ENCODE measurements around the gene PRMT1. TPM values are rescaled to one million over a fixed set of nuclear protein-coding genes. Genes with fewer than 3 reads are reported as not detected.

Gene PRMT1
- polyA plus RNA-seq, 3 donors: 80.2 to 153 (median 118) TPM

- no peak overlapping the region for H3K27ac ChIP-seq (ENCODE audit: low read depth, low read length)
- WGBS, 3 donors: 91 to 95% (median 92%) methylated on average over 18 of the region's 18 CpGs
Measured at GRCh38 chr19:49683814-49684250, 6.8 kb downstream of the PRMT1 start.

- WGBS, 3 donors: 81 to 88% (median 85%) methylated on average over 32 to 35 of the region's 35 CpGs
- H3K27ac ChIP-seq (ENCODE audit: low read depth, low read length): no peak overlapping the region
Measured at GRCh38 chr19:49684251-49684982, 7.3 kb downstream of the PRMT1 start.

GRCh38 chr19:49684983-49685553, 8.0 kb downstream of the PRMT1 start:
- H3K27ac ChIP-seq (ENCODE audit: low read depth, low read length): no peak overlapping the region
- WGBS, 3 donors: 80 to 86% (median 85%) methylated on average over 13 of the region's 13 CpGs

- 57 to 68% (median 66%) methylated on average over 21 to 23 of the region's 23 CpGs for WGBS, 3 donors
- no peak overlapping the region for H3K27ac ChIP-seq (ENCODE audit: low read depth, low read length)
Measured at GRCh38 chr19:49685845-49686332, 8.8 kb downstream of the PRMT1 start.

- WGBS, 3 donors: 75 to 89% (median 86%) methylated on average over 26 to 27 of the region's 27 CpGs
- no peak overlapping the region for H3K27ac ChIP-seq (ENCODE audit: low read depth, low read length)
Measured at GRCh38 chr19:49686503-49687088, 9.5 kb downstream of the PRMT1 start.

- no peak overlapping the region for H3K27ac ChIP-seq (ENCODE audit: low read depth, low read length)
- WGBS, 3 donors: 53 to 69% (median 55%) methylated on average over 11 to 12 of the region's 12 CpGs
Measured at GRCh38 chr19:49687150-49687549, 10.1 kb downstream of the PRMT1 start.

GRCh38 chr19:49687566-49688316, 10.7 kb downstream of the PRMT1 start:
- WGBS, 3 donors: 53 to 74% (median 57%) methylated on average over 18 to 26 of the region's 26 CpGs
- no peak overlapping the region for H3K27ac ChIP-seq (ENCODE audit: low read depth, low read length)

GRCh38 chr19:49688531-49689132, 11.6 kb downstream of the PRMT1 start:
- H3K27ac ChIP-seq (ENCODE audit: low read depth, low read length): no peak overlapping the region
- WGBS, 3 donors: 61 to 81% (median 69%) methylated on average over 12 of the region's 12 CpGs

GRCh38 chr19:49689133-49690078, 12.3 kb downstream of the PRMT1 start, which contains the start of gene ADM5:
Gene ADM5 (plus strand): TSS chr19:49689594. CDS start chr19:49689838, 244 bp downstream.
- no peak within 1 kb of the TSS for H3K27ac ChIP-seq (ENCODE audit: low read depth, low read length)

GRCh38 chr19:49690079-49690655, 13.1 kb downstream of the PRMT1 start:
- no peak overlapping the region for H3K27ac ChIP-seq (ENCODE audit: low read depth, low read length)
- 8 to 16% (median 13%) methylated on average over 36 to 39 of the region's 39 CpGs for WGBS, 3 donors

More at GRCh38 chr19:49689133-49690078, 12.3 kb downstream of the PRMT1 start, which contains the start of gene ADM5:
- WGBS, 3 donors: 26 to 33% (median 33%) methylated on average over 50 to 54 of the region's 54 CpGs

GRCh38 chr19:49690656-49691242, 13.7 kb downstream of the PRMT1 start, which contains the start of gene CPT1C:
Gene CPT1C (plus strand): TSS chr19:49691116. CDS start chr19:49692253, 1,137 bp downstream.
- H3K27ac ChIP-seq (ENCODE audit: low read depth, low read length): no peak within 1 kb of the TSS
- 2 to 4% (median 3%) methylated on average over 38 of the region's 38 CpGs for WGBS, 3 donors

- WGBS, 3 donors: 9 to 17% (median 12%) methylated on average over 37 to 39 of the region's 39 CpGs
- no peak overlapping the region for H3K27ac ChIP-seq (ENCODE audit: low read depth, low read length)
Measured at GRCh38 chr19:49691243-49692146, 14.4 kb downstream of the PRMT1 start.

- H3K27ac ChIP-seq (ENCODE audit: low read depth, low read length): no peak overlapping the region
- WGBS, 3 donors: 65 to 70% (median 69%) methylated on average over 16 of the region's 16 CpGs
Measured at GRCh38 chr19:49692147-49692506, 15.1 kb downstream of the PRMT1 start.

- H3K27ac ChIP-seq (ENCODE audit: low read depth, low read length): no peak overlapping the region
- WGBS, 3 donors: 82 to 93% (median 85%) methylated on average over 6 of the region's 6 CpGs
Measured at GRCh38 chr19:49696115-49696514, 19.0 kb downstream of the PRMT1 start.

- WGBS, 3 donors: 87 to 95% (median 94%) methylated on average over 7 of the region's 7 CpGs
Measured at GRCh38 chr19:49696865-49697264, 19.8 kb downstream of the PRMT1 start.

More at GRCh38 chr19:49696865-49697264, 19.8 kb downstream of the PRMT1 start:
- H3K27ac ChIP-seq (ENCODE audit: low read depth, low read length): no peak overlapping the region

All from adipose tissue (tissue), 3 donors.